Calu3 (cell line): ENCODE data around the gene USP15. TPM values are rescaled to one million over a fixed set of nuclear protein-coding genes. Genes with fewer than 3 reads are reported as not detected.

Source experiments
- BruUV-seq: library from RNA; stranded (reverse); fragments of 400-500 nt; replicated peaks from 2 replicates; lab custom pipeline; 2021; lab: Mats Ljungman, UMichigan
- CTCF ChIA-PET: fragments of 300-600 bp; sonication (Branson Sonifier 250); formaldehyde crosslinking; loops from one replicate; lab custom pipeline; 2022; ENCODE audit warnings: antibody characterized with exemption; lab: Charles Lee
- DNase-seq: peaks from one replicate; pipeline ENCODE4 v3.0.0; 2022
- H3K27ac Mint-ChIP-seq: one replicate; pipeline ENCODE4 v1.8.0; 2022; ENCODE audit warnings: mixed read lengths; ENCODE audit not compliant: unreplicated experiment
- H3K27me3 Mint-ChIP-seq: one replicate; pipeline ENCODE4 v1.8.0; 2022; ENCODE audit warnings: mixed read lengths; ENCODE audit not compliant: unreplicated experiment
- H3K36me3 Mint-ChIP-seq: one replicate; pipeline ENCODE4 v1.8.0; 2022; ENCODE audit warnings: mild to moderate bottlenecking, moderate library complexity, mixed read lengths; ENCODE audit not compliant: insufficient read depth, unreplicated experiment
- H3K4me1 Mint-ChIP-seq: one replicate; pipeline ENCODE4 v1.8.0; 2022; ENCODE audit warnings: mild to moderate bottlenecking, low read depth, mixed read lengths; ENCODE audit not compliant: unreplicated experiment
- H3K4me3 Mint-ChIP-seq: one replicate; pipeline ENCODE4 v1.8.0; 2022; ENCODE audit warnings: mild to moderate bottlenecking, low read depth, moderate library complexity, mixed read lengths; ENCODE audit not compliant: unreplicated experiment
- H3K9me3 Mint-ChIP-seq: one replicate; pipeline ENCODE4 v1.8.0; 2022; ENCODE audit warnings: low read depth, mixed read lengths; ENCODE audit not compliant: unreplicated experiment
- CTCF ChIP-seq: fragments of 200-600 bp; IDR thresholded peaks from one replicate; pipeline ENCODE4 v1.8.0; 2022; ENCODE audit warnings: antibody characterized with exemption; ENCODE audit not compliant: unreplicated experiment
- intact Hi-C: fragments of 100-400 bp; cut with micrococcal nuclease; formaldehyde crosslinking; loops from one replicate; pipeline ENCODE4 v1.10.0; 2022; ENCODE audit not compliant: unreplicated experiment
- total RNA-seq: library from RNA; stranded (reverse); gene quantifications from 2 replicates; pipeline ENCODE4 v1.2.3, GENCODE V29; 2022

USP15 gene
- total RNA-seq, 1 experiment from 2014 or later, result 66.1 TPM

- no peak for DNase-seq
- Mint-ChIP-seq H3K4me3 (no peak overlapping the region), H3K36me3 (no peaks in the 10 kb centered on the region), H3K27ac (no peak overlapping the region), H3K9me3 (no peaks in the 10 kb centered on the region), H3K4me1 (peaks cover 27% of the 10 kb centered on the region), H3K27me3 (no peaks in the 10 kb centered on the region)
- CTCF ChIA-PET, result no interaction called here
- intact Hi-C loops, result no loop called here
- no TSS peak for BruUV-seq
- TF ChIP-seq CTCF, result no peak
Observed at GRCh38 chr12:62279961-62280360, 19.8 kb downstream of the USP15 start.

DNA sequence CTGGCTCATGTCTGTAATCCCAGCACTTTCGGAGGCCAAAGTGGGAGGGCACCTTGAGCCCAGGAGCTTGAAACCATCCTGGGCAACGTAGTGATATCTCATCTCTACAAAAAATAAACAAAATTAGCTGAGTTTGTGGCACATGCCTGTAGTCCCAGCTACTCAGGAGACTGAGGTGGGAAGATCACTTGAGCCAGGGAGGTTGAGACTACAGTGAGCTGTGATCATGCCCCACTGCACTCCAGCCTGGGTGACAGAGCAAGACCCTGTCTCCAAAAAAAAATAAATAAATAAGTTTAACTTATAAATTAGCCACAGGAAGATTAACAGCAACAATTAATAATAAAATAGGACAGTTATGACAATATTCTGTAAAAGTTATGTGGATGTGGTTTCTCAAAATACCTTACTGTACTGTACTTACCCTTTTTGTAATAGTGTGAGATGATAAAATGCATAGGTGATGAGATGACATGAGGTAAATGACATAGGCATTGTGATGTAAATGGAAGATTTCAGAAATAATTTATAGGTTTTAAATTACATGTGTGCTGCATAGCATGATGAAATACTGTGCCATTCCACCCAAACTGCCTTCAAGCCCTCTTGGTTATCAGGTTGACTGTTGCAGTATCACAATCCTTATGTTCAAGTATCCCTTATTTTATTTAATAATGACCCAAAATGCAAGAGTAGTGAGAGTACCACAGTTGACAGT, 22.0 kb downstream of the USP15 start:
- no peaks in the 10 kb centered on the region for H3K9me3 Mint-ChIP-seq
- no peaks in the 10 kb centered on the region for H3K27me3 Mint-ChIP-seq
- TF ChIP-seq CTCF, result no peak
- peaks cover 15% of the 10 kb centered on the region for H3K4me1 Mint-ChIP-seq
- H3K36me3 Mint-ChIP-seq, result no peaks in the 10 kb centered on the region
- DNase-seq, result no peak
- no peak overlapping the region for H3K27ac Mint-ChIP-seq
- no TSS peak for BruUV-seq
- H3K4me3 Mint-ChIP-seq, result no peak overlapping the region
- intact Hi-C loops, result no loop called here
- CTCF ChIA-PET, result interaction anchor here (0.5 to 1.0 kb wide), 2 partner anchors 22 to 44 kb away, joined by 3 to 5 read pairs; no protein-coding TSS in a partner anchor

DNA sequence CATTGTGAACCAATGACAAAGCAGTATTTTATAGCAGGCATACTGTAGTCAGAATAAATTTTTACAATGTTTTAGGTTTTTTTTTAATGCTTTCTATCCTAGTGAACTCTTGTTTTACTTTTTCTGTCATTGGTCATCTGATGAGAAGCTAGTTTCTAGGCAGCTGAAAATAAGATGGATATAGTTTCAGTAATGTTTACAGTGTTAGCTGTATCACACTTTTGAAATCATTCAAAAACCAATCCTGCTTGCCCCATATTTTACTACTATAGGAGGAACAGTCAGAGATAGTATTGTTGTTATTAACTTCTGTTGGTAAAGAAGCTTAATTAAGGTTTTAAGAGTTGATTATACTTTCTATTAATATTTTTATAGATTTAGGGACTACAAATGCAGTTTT, 24.5 kb downstream of the USP15 start:
- no TSS peak for BruUV-seq
- intact Hi-C loops, result no loop called here
- no peaks in the 10 kb centered on the region for H3K36me3 Mint-ChIP-seq
- TF ChIP-seq CTCF, result no peak
- no peak for DNase-seq
- CTCF ChIA-PET, result interaction anchor here (1.3 kb wide), 1 partner anchor 25 kb away, joined by 3 read pairs; the partner anchor contains the start of gene USP15
- no peaks in the 10 kb centered on the region for H3K9me3 Mint-ChIP-seq
- H3K27ac Mint-ChIP-seq, result no peak overlapping the region
- no peak overlapping the region for H3K4me3 Mint-ChIP-seq
- peaks cover 26% of the 10 kb centered on the region for H3K4me1 Mint-ChIP-seq
- no peaks in the 10 kb centered on the region for H3K27me3 Mint-ChIP-seq

DNA sequence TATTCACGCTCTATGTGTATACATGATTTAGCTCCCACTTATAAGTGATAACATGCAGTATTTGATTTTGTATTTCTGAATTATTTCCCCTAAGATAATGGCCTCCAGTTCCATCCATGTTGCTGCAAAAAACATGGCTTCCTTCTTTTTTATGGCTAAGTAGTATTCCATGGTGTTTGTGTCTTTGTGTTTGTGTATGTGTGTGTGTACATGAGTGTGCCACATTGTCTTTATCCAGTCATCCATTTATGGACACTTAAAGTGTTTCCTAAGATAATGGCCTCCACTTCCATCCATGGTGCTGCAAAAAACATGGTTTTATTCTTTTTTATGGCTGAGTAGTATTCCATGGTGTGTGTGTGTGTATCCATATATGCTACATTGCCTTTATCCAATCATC, 25.1 kb downstream of the USP15 start:
- BruUV-seq, result no TSS peak
- Mint-ChIP-seq H3K9me3 (no peaks in the 10 kb centered on the region), H3K4me3 (no peak overlapping the region), H3K4me1 (peaks cover 21% of the 10 kb centered on the region), H3K27ac (no peak overlapping the region), H3K36me3 (no peaks in the 10 kb centered on the region), H3K27me3 (no peaks in the 10 kb centered on the region)
- CTCF ChIA-PET, result interaction anchor here (1.3 kb wide), 1 partner anchor 25 kb away, joined by 3 read pairs; the partner anchor contains the start of gene USP15
- intact Hi-C loops, result no loop called here
- TF ChIP-seq CTCF, result no peak
- no peak for DNase-seq
